ENCODE data around the gene BCL11A. TPM values are rescaled to one million over a fixed set of nuclear protein-coding genes. Genes with fewer than 3 reads are reported as not detected.
A peak's percentile ranks its signal among the peaks of the same experiment; 100 is the strongest.

BCL11A gene
- total RNA-seq, 1 donor from 2014 or later: 31.2 TPM

GRCh38 chr2:60560734-60561644 is 7.5 kb upstream of the BCL11A start:
- intact Hi-C loops (cut with micrococcal nuclease): no loop called here
- peak; percentile 56 for ATAC-seq
- no peak for DNase-seq

- ATAC-seq (no peak), DNase-seq (no peak)
- intact Hi-C loops (cut with micrococcal nuclease): no loop called here
Measured at GRCh38 chr2:60559880-60560279, 6.4 kb upstream of the BCL11A start.

- intact Hi-C loops (cut with micrococcal nuclease): no loop called here
- no peak for DNase-seq
- no peak for ATAC-seq
Measured at GRCh38 chr2:60558536-60558935, 5.1 kb upstream of the BCL11A start.

GRCh38 chr2:60557486-60557864 is 4.0 kb upstream of the BCL11A start:
- ATAC-seq (no peak), DNase-seq (no peak)
- intact Hi-C loops (cut with micrococcal nuclease): no loop called here

- intact Hi-C loops (cut with micrococcal nuclease): no loop called here
- peak; percentile 31 for DNase-seq
- no peak for ATAC-seq
Measured at GRCh38 chr2:60556576-60557485, 3.4 kb upstream of the BCL11A start.

GRCh38 chr2:60556175-60556574 is 2.7 kb upstream of the BCL11A start:
- ATAC-seq: no peak
- intact Hi-C loops (cut with micrococcal nuclease): no loop called here
- no peak for DNase-seq

- DNase-seq (no peak), ATAC-seq (no peak)
- intact Hi-C loops (cut with micrococcal nuclease): no loop called here
Measured at GRCh38 chr2:60555783-60556139, 2.3 kb upstream of the BCL11A start.

- intact Hi-C loops (cut with micrococcal nuclease): no loop called here
- DNase-seq: peak; percentile 67
- peak; percentile 39 for ATAC-seq
Measured at GRCh38 chr2:60555066-60555782, 1.8 kb upstream of the BCL11A start.

GRCh38 chr2:60554646-60555065 is 1.2 kb upstream of the BCL11A start:
- intact Hi-C loops (cut with micrococcal nuclease): no loop called here
- DNase-seq (no peak), ATAC-seq (peak; percentile 18)

- DNase-seq (peak; percentile 69), ATAC-seq (peak; percentile 28)
- intact Hi-C loops (cut with micrococcal nuclease): no loop called here
Measured at GRCh38 chr2:60554074-60554645, 706 bp upstream of the BCL11A start.

- no peak for ATAC-seq
- no peak for DNase-seq
- intact Hi-C loops (cut with micrococcal nuclease): no loop called here
Measured at GRCh38 chr2:60552851-60553494, 481 bp downstream of the BCL11A start.

GRCh38 chr2:60552078-60552850 is 1.2 kb downstream of the BCL11A start:
- DNase-seq (peak; percentile 51), ATAC-seq (no peak)
- intact Hi-C loops (cut with micrococcal nuclease): no loop called here

- DNase-seq (peak; percentile 54), ATAC-seq (peak; percentile 4)
- intact Hi-C loops (cut with micrococcal nuclease): no loop called here
Measured at GRCh38 chr2:60551240-60552077, 2.0 kb downstream of the BCL11A start.

- intact Hi-C loops (cut with micrococcal nuclease): no loop called here
- ATAC-seq (no peak), DNase-seq (no peak)
Measured at GRCh38 chr2:60550984-60551239, 2.5 kb downstream of the BCL11A start.

- intact Hi-C loops (cut with micrococcal nuclease): no loop called here
- ATAC-seq (peak; percentile 76), DNase-seq (peak; percentile 73)
Measured at GRCh38 chr2:60550178-60550983, 3.1 kb downstream of the BCL11A start.

- intact Hi-C loops (cut with micrococcal nuclease): no loop called here
- ATAC-seq (peak; percentile 11), DNase-seq (no peak)
Measured at GRCh38 chr2:60549928-60550177, 3.6 kb downstream of the BCL11A start.

All from left ventricle myocardium superior (tissue), 1 donor.